GM21723 (cell line): ENCODE results near the gene MRPS11.
"Not testable (repeated sequence)": the region's sequence is repeated elsewhere in the genome, so short reads cannot be mapped to it uniquely, and the experiment has no call there.

Experiments used
- ATAC-seq: cut with Tn5 transposase; IDR thresholded peaks from one replicate; pipeline ENCODE4 v1.9.1; 2021; ENCODE audit warnings: mild to moderate bottlenecking, moderate library complexity; ENCODE audit not compliant: unreplicated experiment

Gene MRPS11

GRCh38 chr15:88454867-88455810 is 12.4 kb upstream of the MRPS11 start:
- ATAC-seq = peak; percentile 85

- no peak for ATAC-seq
These were observed 10.8 kb upstream of the MRPS11 start for GRCh38 chr15:88456733-88457132.

GRCh38 chr15:88463870-88464532 is 3.5 kb upstream of the MRPS11 start:
- ATAC-seq = no peak

DNA sequence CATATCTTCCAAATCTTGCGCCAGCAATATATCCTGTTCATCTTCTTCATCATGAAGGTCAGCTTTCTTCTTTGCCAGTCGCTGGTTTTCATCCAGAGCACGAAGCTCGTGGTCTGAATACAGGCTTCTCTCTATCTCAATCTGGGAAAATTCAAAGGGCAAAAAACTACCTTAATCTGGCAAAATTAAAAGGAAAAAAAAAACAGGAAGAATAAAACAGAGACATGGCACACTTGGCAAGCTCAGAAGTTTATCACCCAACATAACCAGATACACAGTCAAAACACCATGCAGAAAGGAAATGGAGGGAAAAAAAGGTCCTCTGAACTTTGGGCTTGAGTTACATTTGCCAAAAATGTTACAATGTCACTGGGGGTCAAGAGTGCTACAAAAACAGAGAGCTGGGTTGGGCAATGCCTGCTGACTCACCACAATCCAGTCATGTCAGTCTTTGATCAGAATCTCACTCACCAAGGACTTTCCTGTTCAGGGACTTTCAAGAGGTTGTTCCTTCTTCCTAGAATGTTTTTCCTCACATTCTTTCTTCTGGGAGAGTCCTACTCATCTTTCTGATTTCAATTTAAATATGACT is 1.8 kb upstream of the MRPS11 start:
- no peak for ATAC-seq

- ATAC-seq = peak; percentile 20
These were observed 524 bp downstream of the MRPS11 start for GRCh38 chr15:88467935-88468528.

GRCh38 chr15:88468721-88469120 is 1.2 kb downstream of the MRPS11 start:
- ATAC-seq = not testable (repeated sequence)

DNA sequence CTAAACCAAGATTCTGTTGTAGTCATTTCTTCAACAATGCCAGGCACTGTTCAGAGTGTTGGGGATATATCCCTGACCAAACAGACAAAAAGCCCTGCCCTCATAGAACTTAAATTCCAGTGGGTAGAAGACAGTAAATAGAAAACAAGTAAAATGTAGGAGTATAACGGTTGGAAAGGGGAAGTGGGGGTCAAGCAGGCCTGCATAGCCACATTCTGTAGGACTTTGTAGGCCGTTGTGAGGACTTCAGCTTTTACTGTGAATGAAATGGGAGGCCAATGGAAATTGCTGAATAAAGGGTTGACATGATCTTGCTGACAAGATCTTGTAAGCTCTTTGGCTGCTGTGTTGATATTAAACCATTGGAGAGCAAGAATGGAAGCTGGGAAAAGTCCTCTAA is 1.8 kb downstream of the MRPS11 start:
- ATAC-seq = no peak

DNA sequence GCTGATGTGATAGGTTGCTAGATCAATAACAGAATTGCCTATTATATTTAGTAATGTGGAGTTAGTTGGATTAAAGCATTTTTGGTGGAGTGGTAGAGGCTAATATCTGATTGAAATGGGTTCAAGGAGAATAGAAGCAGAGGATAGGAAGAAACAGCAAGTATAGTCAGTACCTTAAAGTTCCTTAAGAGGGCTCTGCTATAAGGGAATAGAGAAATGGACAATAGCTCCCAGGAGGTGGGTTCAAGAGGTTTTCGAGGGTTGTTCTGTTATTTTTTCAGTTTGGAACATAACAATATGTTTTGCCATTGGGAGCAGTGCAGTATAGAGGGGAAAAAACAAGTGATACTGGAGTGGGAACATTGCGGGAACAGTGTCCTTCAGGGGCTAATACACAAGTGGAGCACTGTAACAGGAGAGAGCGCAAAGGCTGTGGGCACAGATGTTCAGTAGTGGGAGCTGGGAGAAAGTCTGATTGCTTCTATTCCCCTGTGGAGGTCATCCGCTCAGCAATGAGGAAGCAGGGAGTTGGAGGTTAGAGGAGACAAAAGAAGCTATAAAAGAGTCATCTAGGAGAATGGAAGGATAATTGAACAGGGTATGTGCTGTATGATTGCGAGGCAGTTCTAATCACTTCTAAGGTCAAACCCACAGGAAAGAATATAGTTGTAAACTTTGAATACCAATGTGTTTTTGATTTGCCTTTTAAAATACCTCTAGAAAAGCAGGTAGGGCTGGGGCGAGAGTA is 3.3 kb downstream of the MRPS11 start:
- ATAC-seq = no peak

- no peak for ATAC-seq
These were observed 4.7 kb downstream of the MRPS11 start for GRCh38 chr15:88472225-88472624.

- not testable (repeated sequence) for ATAC-seq
These were observed 6.3 kb downstream of the MRPS11 start for GRCh38 chr15:88473661-88474293.

DNA sequence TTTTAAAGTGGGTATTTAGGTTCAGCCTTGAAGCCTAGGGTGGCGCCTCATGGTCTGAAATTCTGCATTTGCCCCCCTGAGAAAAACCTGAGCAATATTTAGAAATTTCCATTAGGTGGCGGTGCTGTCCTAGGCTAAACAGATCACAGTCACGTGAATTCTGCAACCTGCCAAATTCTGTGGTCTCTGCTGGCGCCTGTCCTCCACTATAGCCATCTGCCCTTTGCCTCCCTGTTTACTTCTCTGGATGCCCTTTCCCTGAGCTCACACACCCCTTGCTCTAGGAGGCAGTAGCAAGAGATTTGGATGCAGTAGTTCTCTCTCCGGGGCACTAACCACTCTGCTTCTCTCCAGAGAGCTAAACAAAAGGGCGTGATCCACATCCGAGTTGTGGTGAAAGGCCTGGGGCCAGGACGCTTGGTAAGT is 9.1 kb downstream of the MRPS11 start:
- ATAC-seq = no peak

DNA sequence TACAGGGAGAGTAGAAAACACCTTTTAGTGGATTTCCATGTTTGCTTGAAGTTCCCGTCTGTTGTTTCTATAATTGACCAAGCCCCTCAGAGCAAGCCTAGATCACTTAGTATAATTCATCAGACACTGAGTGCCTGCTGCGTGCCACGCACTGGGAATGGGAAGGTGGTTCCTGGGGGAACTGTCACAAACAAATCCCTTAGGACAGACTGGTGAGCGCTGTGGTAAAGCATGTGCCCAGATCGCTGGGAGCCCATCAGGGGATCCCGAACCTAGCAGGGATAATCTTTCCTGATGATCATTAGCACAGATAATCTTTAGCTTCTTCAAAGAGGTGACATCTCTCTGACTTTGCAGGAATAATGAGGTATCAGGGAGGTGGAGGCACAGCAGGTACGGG is 9.6 kb downstream of the MRPS11 start:
- ATAC-seq = no peak

DNA sequence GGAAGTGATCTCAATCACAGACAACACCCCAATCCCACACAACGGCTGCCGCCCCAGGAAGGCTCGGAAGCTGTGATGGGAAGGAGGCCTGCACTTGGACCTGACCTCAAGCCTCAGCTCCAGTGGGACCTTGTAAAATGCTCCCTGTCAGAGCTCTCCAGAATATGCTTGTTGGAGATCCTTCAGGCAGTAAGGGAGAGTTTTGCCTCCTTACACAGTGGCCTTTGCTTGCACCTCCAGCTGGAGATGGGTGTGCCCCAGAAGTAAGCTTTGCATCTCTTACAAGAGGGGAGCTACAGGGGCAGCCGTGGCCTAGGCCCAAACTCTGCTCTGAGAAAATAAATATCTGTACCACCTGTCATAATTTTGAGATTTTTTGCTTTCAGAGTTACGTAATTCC is 10.4 kb downstream of the MRPS11 start:
- ATAC-seq = no peak

DNA sequence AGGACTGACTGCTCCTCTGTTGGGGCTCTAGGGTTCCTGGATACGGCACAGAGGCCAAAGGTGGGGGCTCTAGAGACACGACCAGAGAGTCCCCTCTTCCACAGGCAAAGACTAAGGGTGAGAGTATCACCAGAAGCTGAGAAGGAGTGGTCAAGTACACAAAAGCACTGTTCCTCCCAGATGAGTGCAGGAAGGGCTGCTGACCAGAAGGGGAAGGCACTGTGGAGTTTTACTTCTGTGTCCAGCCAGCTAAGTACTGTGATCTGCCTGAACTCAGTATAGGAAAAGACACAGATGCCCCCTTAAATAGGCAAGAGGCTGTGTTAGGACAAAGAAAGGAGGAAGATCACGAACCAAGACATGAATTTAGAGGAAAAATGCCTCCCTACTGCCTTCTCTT is 11.7 kb downstream of the MRPS11 start:
- no peak for ATAC-seq

- no peak for ATAC-seq
These were observed 13.5 kb downstream of the MRPS11 start for GRCh38 chr15:88480981-88481380.

- no peak for ATAC-seq
These were observed 14.8 kb downstream of the MRPS11 start for GRCh38 chr15:88482263-88482662.

DNA sequence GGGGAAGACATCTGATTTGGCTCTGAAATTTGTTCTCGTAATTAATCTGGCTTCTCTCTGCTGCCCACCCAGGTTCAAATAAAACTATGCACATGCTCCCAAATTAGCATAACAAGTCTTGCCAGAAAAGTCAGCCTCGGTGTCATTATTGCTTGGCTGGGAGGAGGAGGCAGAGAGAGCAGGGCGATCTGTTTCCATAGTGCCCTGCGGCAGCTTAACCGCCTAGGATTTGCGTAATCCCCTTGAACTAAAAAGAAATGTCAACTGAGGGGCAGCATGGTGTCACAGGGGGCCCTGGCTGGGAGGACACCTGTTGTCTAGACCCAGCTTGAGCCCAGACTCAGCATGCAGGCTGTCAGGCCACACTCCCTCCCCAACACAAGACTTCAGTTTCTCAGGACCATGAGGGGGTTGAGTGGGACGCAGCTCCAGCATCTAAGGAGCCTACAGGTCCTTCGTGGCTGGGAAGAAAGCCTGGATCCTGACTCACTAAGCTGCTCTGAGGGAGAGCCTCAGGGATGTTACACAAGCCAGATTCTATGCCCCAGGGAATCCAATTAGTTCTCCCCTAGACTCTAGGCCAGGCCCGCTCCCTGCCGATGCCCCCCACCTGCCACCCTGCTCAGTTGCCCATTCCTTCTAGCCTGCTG is 17.3 kb downstream of the MRPS11 start:
- no peak for ATAC-seq

DNA sequence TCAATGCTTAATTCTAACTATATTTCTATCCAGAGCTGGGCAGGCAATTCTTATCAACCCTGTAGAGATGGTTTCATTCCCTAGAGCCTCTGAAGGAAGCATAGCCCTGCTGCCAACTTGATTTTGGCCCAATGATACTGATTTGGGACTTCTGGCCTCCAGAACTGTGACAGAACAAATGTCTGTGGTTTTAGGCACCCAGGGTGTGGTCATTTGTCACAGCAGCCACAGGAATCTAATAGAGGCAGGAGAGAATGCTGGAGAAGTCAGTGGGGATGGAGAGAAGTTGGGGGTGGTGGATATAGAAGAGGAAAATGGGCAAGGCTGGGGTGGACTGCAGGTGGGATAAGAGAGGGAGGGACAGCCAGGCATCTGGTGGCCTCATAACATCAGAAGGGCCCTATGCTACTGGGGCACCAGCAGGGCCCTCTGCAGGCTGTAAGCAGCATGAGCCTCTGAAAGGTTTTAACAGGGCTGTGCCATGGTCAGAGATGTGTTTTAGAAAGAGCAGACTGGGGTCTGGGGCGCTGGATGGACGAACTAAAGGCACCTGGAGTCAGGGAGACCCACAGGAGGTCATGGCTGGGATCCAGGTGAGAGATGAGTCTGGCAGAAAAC is 19.8 kb downstream of the MRPS11 start:
- no peak for ATAC-seq

GRCh38 chr15:88487796-88488523 is 20.5 kb downstream of the MRPS11 start:
- ATAC-seq = no peak
